Prostate gland (tissue), 2 donors: ENCODE measurements around the gene FBLIM1. TPM values are rescaled to one million over a fixed set of nuclear protein-coding genes. Genes with fewer than 3 reads are reported as not detected.

Source experiments
- DNase-seq: peaks from one replicate; pipeline ENCODE4 v3.0.0-alpha.2; 2019; ENCODE audit warnings: low spot score
- H3K27ac ChIP-seq, 2 donors: fragments of 200-600 bp; sonication (generic); 2 replicates each; pipeline ENCODE4 v1.5.1; 2017 to 2019
- H3K27me3 ChIP-seq: fragments of 200-600 bp; sonication (generic); replicated peaks from 2 replicates; pipeline ENCODE4 v1.5.1; 2019; ENCODE audit not compliant: insufficient read depth
- H3K36me3 ChIP-seq, 2 donors: fragments of 200-600 bp; sonication (generic); 1 replicate in 1 of 2; 2 replicates in 1 of 2; pipeline versions ENCODE4 v1.5.1 to v1.8.1; 2017 to 2019
- H3K4me1 ChIP-seq: fragments of 200-600 bp; sonication (generic); replicated peaks from 2 replicates; pipeline ENCODE4 v1.5.1; 2019
- H3K4me3 ChIP-seq, 2 donors: fragments of 200-600 bp; sonication (generic); 2 replicates each; pipeline ENCODE4 v1.5.1; 2017 to 2019
- H3K9me3 ChIP-seq: fragments of 200-600 bp; sonication (generic); 2 replicates; pipeline ENCODE4 v1.5.1; 2017
- POLR2A ChIP-seq: fragments of 450-650 bp; IDR thresholded peaks from one replicate; pipeline ENCODE4 v1.6.1; 2016; ENCODE audit warnings: antibody characterized with exemption, mild to moderate bottlenecking
- POLR2AphosphoS5 ChIP-seq: sonication (generic); formaldehyde crosslinking; IDR thresholded peaks from one replicate; pipeline ENCODE4 v1.6.1; 2017; ENCODE audit warnings: antibody characterized with exemption
- WGBS: methylation state at CpG from one replicate; pipeline ENCODE4 v1.1.5; 2018; 5-methylcytosine and 5-hydroxymethylcytosine counted together
- intact Hi-C: fragments of 100-400 bp; cut with DNase I; formaldehyde crosslinking; loops from one replicate; pipeline ENCODE4 v1.14.2; 2022
- total RNA-seq, 2 donors: library from RNA; depleted of rRNA; stranded (reverse); fragments of >200 nt; gene quantifications; one replicate each; pipeline ENCODE4 v1.1.0, GENCODE V29; 2016
- TF ChIP-seq, protein P1 (sequence below), 4 experiments: fragments of 200-600 bp in 2 of 4; fragments of 450-650 bp in 2 of 4; sonication (generic) in 2 of 4; IDR thresholded peaks; 1 replicate in 3 of 4; 2 replicates in 1 of 4; pipeline ENCODE4 v1.5.1; 2016 to 2019; ENCODE audit warnings: antibody characterized with exemption in 4 of 4, mild to moderate bottlenecking in 2 of 4, moderate library complexity in 2 of 4

FBLIM1 gene
- total RNA-seq, 2 donors from 2014 or later, result 33.1 to 111 TPM

DNA sequence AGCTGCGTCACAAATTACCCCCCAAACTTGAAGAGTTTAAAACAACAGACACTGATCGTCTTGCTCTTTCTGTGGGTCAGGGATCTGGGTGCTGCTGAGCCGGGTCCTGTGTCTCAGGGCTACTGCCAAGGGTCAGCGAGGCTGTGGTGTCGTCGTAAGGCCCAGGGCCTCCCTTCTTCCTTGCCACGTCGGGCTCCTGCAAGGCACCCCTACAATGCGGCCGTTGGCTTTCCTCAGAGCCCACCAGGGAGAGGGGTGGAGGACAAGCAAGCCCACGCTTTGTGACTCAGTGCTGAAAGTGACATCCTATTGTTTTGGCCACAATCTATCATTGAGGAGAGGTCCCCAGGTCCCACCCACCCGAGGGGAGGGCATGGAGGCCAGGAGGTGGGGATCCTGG, 7.7 kb upstream of the FBLIM1 start:
- intact Hi-C loops, result no loop called here
- DNase-seq, result no peak
- H3K27me3 ChIP-seq, result no peaks in the 10 kb centered on the region
- H3K36me3 ChIP-seq, result no peaks in the 10 kb centered on the region
- TF ChIP-seq POLR2AphosphoS5 (no peak), POLR2A (no peak)
- TF ChIP-seq, protein P1, sequence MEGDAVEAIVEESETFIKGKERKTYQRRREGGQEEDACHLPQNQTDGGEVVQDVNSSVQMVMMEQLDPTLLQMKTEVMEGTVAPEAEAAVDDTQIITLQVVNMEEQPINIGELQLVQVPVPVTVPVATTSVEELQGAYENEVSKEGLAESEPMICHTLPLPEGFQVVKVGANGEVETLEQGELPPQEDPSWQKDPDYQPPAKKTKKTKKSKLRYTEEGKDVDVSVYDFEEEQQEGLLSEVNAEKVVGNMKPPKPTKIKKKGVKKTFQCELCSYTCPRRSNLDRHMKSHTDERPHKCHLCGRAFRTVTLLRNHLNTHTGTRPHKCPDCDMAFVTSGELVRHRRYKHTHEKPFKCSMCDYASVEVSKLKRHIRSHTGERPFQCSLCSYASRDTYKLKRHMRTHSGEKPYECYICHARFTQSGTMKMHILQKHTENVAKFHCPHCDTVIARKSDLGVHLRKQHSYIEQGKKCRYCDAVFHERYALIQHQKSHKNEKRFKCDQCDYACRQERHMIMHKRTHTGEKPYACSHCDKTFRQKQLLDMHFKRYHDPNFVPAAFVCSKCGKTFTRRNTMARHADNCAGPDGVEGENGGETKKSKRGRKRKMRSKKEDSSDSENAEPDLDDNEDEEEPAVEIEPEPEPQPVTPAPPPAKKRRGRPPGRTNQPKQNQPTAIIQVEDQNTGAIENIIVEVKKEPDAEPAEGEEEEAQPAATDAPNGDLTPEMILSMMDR (IDR thresholded peaks at IDR 0.05), result no peak
- H3K4me1 ChIP-seq, result no peaks in the 10 kb centered on the region
- no peak overlapping the region for H3K4me3 ChIP-seq
- H3K27ac ChIP-seq, result no peak overlapping the region
- H3K9me3 ChIP-seq, result no peaks in the 10 kb centered on the region
- WGBS, result 89% methylated on average over 12 of the region's 12 CpGs

DNA sequence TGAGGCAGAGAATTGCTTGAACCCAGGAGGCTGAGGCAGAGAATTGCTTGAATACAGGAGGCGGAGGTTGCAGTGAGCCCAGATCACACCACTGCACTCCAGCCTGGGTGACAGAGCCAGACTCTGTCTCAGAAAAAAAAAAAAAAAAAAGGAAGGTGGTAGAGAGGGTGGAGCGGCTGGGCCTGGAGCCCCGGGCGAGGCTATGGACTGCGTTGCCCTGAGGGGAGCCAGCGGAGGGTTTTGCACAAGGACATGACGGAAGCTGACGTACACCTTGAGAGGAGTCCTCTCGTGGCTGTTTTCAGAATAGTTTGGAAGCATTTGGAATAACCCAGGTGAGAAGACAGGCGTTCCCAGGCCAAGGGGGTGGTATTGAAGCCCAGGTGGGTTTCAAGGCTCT, 6.9 kb upstream of the FBLIM1 start:
- no peak overlapping the region for H3K27ac ChIP-seq

DNA sequence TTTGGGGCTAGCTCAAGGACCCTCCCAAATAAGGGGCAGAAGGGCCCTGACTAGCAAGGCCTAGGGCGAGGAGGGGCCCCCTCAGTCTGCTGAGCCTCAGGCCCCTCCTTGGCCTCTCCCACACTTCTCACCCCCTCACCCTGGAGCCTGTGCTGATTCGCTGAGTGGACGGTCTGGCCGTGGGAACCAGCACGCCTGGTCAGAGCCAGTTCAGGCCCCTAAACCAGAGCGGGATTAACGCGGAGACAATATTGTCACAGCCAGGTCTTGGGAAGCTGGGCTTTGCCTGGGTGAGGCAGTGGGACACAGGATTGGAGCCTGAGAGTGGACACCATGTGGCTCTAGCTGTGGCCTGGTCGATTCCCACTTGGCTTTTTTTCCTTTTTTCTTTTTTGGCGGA, 4.8 kb upstream of the FBLIM1 start:
- no peak for TF ChIP-seq POLR2A
- TF ChIP-seq POLR2AphosphoS5, result no peak
- TF ChIP-seq, protein P1 (IDR thresholded peaks at IDR 0.05), result no peak
- Histone ChIP-seq H3K27ac (no peak overlapping the region), H3K4me3 (no peak overlapping the region), H3K36me3 (no peaks in the 10 kb centered on the region), H3K9me3 (no peaks in the 10 kb centered on the region), H3K27me3 (no peaks in the 10 kb centered on the region), H3K4me1 (peaks cover 6% of the 10 kb centered on the region)
- 79% methylated on average over 10 of the region's 10 CpGs for WGBS
- no peak for DNase-seq
- intact Hi-C loops, result no loop called here

More for the DNA sequence above, 6.9 kb upstream of the FBLIM1 start:
- DNase-seq, result no peak
- no peaks in the 10 kb centered on the region for H3K4me1 ChIP-seq
- 76% methylated on average over 10 of the region's 10 CpGs for whole genome bisulfite sequencing
- H3K4me3 ChIP-seq, result no peak overlapping the region
- intact Hi-C loops, result no loop called here
- H3K9me3 ChIP-seq, result no peaks in the 10 kb centered on the region
- TF ChIP-seq POLR2AphosphoS5 (no peak), POLR2A (no peak)
- TF ChIP-seq, protein P1 (IDR thresholded peaks at IDR 0.05), result no peak
- H3K27me3 ChIP-seq, result no peaks in the 10 kb centered on the region
- no peaks in the 10 kb centered on the region for H3K36me3 ChIP-seq

DNA sequence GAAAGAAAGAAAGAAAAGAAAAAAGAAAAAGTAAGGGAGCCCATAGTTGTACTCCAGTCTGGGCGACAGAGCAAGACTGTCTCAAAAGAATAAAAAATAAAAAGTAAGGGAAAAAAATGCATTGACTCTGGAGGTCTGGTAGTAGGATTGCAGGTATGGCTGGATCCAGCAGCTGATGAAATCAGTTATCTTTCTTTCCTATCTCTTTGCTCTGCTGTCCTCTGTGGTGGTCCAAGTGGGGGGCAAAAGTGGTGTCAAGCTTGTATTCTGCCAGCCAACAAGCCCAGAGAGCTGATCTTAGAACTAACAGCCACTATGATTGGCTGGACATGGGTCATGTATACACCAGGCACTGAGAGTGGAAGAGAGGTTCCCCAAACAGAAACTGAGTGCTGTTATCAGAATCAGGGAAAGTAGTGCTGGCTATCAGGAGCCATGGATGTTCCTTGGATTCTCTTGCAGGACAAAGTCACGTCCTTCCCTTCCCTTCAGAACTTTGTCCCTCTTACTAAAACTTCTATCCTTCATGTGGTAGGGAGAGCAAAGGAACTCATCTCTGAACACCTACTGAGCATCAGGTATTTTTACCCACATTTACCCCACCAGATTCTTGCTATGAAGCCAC, 3.5 kb upstream of the FBLIM1 start:
- Histone ChIP-seq H3K4me3 (no peak overlapping the region), H3K36me3 (no peaks in the 10 kb centered on the region), H3K9me3 (no peaks in the 10 kb centered on the region), H3K4me1 (peaks cover 6% of the 10 kb centered on the region), H3K27me3 (no peaks in the 10 kb centered on the region), H3K27ac (no peak overlapping the region)
- no peak for TF ChIP-seq POLR2AphosphoS5
- TF ChIP-seq, protein P1 (IDR thresholded peaks at IDR 0.05), result no peak
- TF ChIP-seq POLR2A, result no peak
- no peak for DNase-seq
- intact Hi-C loops, result no loop called here
- 96% methylated on average over 2 of the region's 2 CpGs for WGBS

DNA sequence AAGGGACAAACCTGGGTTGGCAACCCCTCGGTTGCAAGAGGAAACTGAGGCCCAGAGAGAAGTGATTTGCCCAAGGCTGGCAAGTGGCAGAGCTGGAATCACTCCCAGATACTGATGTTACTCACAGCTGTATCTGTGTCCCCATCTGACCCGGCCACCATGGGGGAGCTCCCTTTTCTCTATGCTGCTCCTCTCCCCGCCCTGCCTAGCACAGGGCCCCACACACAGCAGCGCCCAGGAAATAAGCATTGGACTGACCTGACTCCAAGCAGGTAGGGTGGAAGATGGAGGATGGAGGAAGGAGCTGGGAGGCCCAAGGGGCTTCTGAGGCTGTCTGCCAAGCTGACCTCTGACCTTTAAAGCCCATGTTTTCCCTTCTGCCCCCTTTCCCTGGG, 3.0 kb upstream of the FBLIM1 start:
- Histone ChIP-seq H3K27ac (no peak overlapping the region), H3K9me3 (no peaks in the 10 kb centered on the region), H3K27me3 (no peaks in the 10 kb centered on the region), H3K4me1 (peaks cover 6% of the 10 kb centered on the region), H3K36me3 (no peaks in the 10 kb centered on the region), H3K4me3 (no peak overlapping the region)
- WGBS, result 85% methylated on average over 4 of the region's 4 CpGs
- TF ChIP-seq POLR2A (no peak), POLR2AphosphoS5 (no peak)
- TF ChIP-seq, protein P1 (IDR thresholded peaks at IDR 0.05), result no peak
- intact Hi-C loops, result no loop called here
- DNase-seq, result no peak
